AG04450 (cell line): ENCODE data around the gene SHANK1. TPM values are rescaled to one million over a fixed set of nuclear protein-coding genes. Genes with fewer than 3 reads are reported as not detected.

Experiments used
- CTCF ChIA-PET: fragments of 300-600, 350-600 bp; formaldehyde crosslinking; extraction: SDS; loops from one replicate; lab custom pipeline; 2022; ENCODE audit warnings: antibody characterized with exemption, inconsistent platforms; lab: Charles Lee
- POLR2A ChIA-PET: fragments of 350-600 bp; formaldehyde crosslinking; extraction: SDS; loops from one replicate; lab custom pipeline; 2021; ENCODE audit warnings: antibody characterized with exemption, inconsistent platforms; lab: Yijun Ruan, JAX
- DNase-seq: peaks from one replicate; pipeline ENCODE4 v3.0.0-alpha.2; 2011; ENCODE audit warnings: low read depth, low spot score
- H3K27ac ChIP-seq: one replicate; pipeline ENCODE4 v1.5.1; 2012; ENCODE audit warnings: low read depth, low read length, control low read depth
- H3K27me3 ChIP-seq: one replicate; pipeline ENCODE4 v1.6.0; 2012; ENCODE audit warnings: low read length; ENCODE audit not compliant: control insufficient read depth, insufficient read depth
- H3K4me3 ChIP-seq: 2 replicates; pipeline ENCODE4 v1.5.1; 2011; ENCODE audit warnings: mild to moderate bottlenecking, low read depth, low read length, control low read depth
- H3K9me3 ChIP-seq: 2 replicates; pipeline ENCODE4 v1.5.1; 2012; ENCODE audit warnings: low read length; ENCODE audit not compliant: control insufficient read depth, insufficient read depth
- polyA plus RNA-seq: library from polyadenylated mRNA; depleted of rRNA; stranded (reverse); fragments of >200 nt; gene quantifications from 2 replicates; pipeline ENCODE4 v1.2.3, GENCODE V29; 2011
- TF ChIP-seq, protein P1 (sequence below): IDR thresholded peaks from 2 replicates; pipeline ENCODE4 v1.5.1; 2011; ENCODE audit warnings: low read depth, low read length, control low read depth, inconsistent platforms

SHANK1 gene
- polyA plus RNA-seq, 1 experiment = 2.4 TPM

DNA sequence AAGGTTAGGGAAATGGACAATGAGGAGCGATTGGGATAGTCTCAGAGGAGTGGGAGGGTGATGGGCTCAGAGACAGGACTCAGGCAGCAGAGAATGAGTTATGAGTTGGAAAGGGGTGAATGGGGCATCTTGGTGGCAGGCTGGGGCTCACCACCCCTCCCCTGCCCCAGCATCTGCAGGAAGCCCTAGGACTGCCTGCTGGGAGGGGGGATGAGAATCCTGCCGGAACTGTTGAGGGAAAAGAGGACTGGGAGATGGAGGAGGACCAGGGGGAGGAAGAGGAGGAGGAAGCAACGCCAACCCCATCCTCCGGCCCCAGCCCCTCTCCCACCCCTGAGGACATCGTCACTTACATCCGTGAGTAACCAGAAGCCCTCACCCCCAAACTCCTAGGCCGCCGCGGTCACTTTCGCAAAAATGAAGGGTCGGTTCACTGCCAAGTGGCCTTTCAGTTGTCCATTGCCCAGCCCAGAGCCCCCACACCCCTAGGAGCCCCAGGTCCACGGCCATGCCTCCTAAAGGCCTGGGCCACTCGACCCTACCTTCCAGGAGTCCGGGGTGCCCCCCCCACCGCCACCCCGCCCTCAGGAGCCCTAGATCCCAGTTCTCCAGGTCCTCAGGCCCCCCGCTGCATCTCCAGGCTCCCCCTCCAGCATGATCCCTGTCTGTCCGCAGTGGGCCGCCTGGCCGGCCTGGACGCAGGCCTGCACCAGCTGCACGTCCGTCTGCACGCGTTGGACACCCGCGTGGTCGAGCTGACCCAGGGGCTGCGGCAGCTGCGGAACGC lies 4.3 kb upstream of the SHANK1 start:
- H3K27ac ChIP-seq = peak overlapping the region; percentile 81
- no peaks in the 10 kb centered on the region for H3K27me3 ChIP-seq
- no peaks in the 10 kb centered on the region; the same call in 1 of the 2 replicates for H3K9me3 ChIP-seq
- peak overlapping the region; percentile 83 for H3K4me3 ChIP-seq
- ChIA-PET POLR2A (interaction anchor here (0.5 to 1.5 kb wide), 5 partner anchors 8 to 337 kb away, joined by 3 to 15 read pairs (median 3); no protein-coding TSS in a partner anchor), CTCF (interaction anchor here (0.9 to 2.1 kb wide), 18 partner anchors 9 to 641 kb away, joined by 3 to 29 read pairs (median 6); partner anchors contain the start of gene ACP4)
- TF ChIP-seq, protein P1, sequence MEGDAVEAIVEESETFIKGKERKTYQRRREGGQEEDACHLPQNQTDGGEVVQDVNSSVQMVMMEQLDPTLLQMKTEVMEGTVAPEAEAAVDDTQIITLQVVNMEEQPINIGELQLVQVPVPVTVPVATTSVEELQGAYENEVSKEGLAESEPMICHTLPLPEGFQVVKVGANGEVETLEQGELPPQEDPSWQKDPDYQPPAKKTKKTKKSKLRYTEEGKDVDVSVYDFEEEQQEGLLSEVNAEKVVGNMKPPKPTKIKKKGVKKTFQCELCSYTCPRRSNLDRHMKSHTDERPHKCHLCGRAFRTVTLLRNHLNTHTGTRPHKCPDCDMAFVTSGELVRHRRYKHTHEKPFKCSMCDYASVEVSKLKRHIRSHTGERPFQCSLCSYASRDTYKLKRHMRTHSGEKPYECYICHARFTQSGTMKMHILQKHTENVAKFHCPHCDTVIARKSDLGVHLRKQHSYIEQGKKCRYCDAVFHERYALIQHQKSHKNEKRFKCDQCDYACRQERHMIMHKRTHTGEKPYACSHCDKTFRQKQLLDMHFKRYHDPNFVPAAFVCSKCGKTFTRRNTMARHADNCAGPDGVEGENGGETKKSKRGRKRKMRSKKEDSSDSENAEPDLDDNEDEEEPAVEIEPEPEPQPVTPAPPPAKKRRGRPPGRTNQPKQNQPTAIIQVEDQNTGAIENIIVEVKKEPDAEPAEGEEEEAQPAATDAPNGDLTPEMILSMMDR = no peak
- DNase-seq = no peak

GRCh38 chr19:50723069-50723468 lies 3.5 kb upstream of the SHANK1 start, which contains the start of gene CLEC11A:
Gene CLEC11A, plus strand, starts transcription at chr19:50723364. Its CDS starts 162 bp downstream, at chr19:50723526.
- CTCF ChIA-PET = interaction anchor here (1.9 to 2.1 kb wide), 3 partner anchors 18 to 56 kb away, joined by 6 to 15 read pairs (median 14); no protein-coding TSS in a partner anchor
- Histone ChIP-seq H3K4me3 (peak within 1 kb of the TSS; percentile 83), H3K27ac (peak within 1 kb of the TSS; percentile 81), H3K9me3 (no peaks in the 10 kb centered on the region; the same call in 1 of the 2 replicates), H3K27me3 (no peaks in the 10 kb centered on the region)
- TF ChIP-seq, protein P1 = no peak
- POLR2A ChIA-PET = no interaction called here
- peak; percentile 55 for DNase-seq

DNA sequence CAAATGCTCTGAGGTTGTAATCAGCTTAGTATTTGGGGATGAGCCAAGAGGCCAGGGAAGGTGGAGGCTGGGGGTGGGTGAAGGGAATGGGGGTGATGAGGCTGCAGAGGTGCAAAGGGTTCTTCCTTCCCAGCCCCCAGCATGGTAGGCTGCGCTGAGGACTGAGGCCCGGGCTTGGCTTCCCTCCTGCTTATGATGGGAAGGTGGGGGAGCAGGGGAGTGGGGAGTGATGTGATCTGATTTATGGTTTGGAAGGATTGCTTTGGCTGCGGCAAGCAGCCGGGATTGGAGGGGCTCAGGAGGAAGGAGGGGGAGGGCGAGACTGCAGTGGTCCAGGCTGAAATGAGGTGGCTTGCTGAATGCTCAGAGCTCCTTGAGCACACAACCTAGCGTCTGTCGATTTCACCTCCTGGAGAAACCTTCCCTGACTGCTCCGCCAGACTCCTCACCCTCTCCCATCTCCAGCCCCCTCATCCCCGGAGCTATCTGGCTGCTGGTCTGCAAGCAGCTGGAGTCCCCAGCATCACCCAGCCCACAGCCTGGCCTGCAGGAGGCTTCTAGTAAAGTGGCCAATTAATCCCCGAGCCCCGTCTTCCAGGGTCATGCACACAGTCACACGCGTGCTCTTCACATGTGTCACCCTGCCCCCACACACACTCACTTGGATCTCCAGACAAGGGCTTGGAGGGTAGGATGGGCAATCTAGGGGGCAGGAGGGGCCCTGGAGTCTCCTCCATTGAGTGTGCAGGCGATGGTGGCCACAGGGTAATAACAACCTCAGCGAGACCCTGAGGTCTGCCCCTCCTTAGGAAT lies 2.8 kb upstream of the SHANK1 start:
- no peaks in the 10 kb centered on the region for H3K27me3 ChIP-seq
- H3K9me3 ChIP-seq = no peaks in the 10 kb centered on the region; the same call in 1 of the 2 replicates
- CTCF ChIA-PET = interaction anchor here (0.5 to 2.0 kb wide), 4 partner anchors 53 to 934 kb away, joined by 4 to 15 read pairs (median 6); no protein-coding TSS in a partner anchor
- peak overlapping the region; percentile 83 for H3K4me3 ChIP-seq
- DNase-seq = no peak
- POLR2A ChIA-PET = no interaction called here
- peak overlapping the region; percentile 81 for H3K27ac ChIP-seq
- TF ChIP-seq, protein P1 = no peak

GRCh38 chr19:50721441-50722137 lies 2.0 kb upstream of the SHANK1 start:
- POLR2A ChIA-PET = no interaction called here
- Histone ChIP-seq H3K27me3 (no peaks in the 10 kb centered on the region), H3K9me3 (no peaks in the 10 kb centered on the region; the same call in 1 of the 2 replicates), H3K27ac (no peak overlapping the region), H3K4me3 (no peak overlapping the region)
- CTCF ChIA-PET = interaction anchor here (0.5 to 2.0 kb wide), 5 partner anchors 16 to 934 kb away, joined by 3 to 15 read pairs (median 5); no protein-coding TSS in a partner anchor
- no peak for DNase-seq
- TF ChIP-seq, protein P1 = no peak
